HG02943 (cell line): ENCODE measurements around the gene GALNT14.

ENCODE experiments used
- ATAC-seq: cut with Tn5 transposase; IDR thresholded peaks from one replicate; pipeline ENCODE4 v1.9.1; 2021; ENCODE audit warnings: mild to moderate bottlenecking, low read depth, moderate library complexity; ENCODE audit not compliant: unreplicated experiment

Gene GALNT14

GRCh38 chr2:30867385-30867784 lies 270.9 kb downstream of the GALNT14 start:
- ATAC-seq = no peak

DNA sequence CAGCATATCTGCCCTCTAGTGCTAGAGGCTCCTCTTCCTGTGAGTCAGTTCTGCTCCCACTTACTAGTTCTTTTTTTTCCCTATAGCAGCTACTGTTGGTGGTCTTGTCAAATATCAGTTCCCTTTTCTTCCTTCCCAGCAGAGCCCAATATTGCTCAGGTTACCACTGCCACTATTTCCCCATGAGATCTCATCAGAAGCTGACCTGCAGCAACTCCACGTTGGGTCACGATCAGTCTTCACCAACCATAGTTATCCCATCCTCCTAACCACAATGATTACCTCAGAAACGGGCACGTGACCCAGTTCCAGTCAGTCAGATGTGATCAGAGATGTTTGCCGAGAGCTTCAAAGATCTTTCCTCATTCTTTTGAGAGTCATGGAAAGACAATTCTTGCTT lies 271.3 kb downstream of the GALNT14 start:
- ATAC-seq = no peak

DNA sequence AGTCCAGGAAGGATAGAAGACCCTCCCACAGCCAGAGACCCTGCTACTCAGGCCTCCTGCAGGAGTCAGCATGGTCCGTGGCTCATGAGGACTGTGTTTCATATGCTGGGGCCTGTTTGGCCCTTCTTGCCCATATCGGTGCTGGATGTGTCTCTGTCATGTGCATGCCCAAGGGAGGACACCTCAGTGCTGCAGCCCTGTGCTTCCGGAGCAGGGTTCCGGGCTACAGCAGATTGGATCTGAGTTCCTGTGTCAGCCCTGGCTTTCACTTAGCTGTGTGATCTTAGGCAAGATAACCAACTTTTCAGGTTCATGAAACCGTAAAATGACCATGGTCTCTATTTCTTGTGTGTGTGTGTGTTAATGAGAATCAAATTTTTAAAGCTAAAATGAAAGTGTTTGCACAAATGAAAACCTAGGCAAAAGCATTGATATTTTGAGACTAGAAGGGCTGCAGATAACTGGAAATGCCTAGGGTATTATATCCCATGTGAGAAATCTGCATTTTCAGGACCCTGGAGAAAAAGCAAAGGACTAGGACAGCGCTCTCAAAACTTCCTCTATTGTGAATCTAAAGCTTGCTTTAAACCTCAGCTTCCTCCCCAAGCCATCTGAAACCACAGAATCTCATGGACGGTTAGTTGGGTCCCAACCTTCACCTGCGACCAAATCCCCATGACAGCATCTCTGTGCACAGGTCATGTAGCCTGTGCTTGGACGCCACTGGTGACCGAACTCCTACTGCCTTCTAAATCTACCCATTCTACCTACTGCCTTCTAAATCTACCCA lies 272.2 kb downstream of the GALNT14 start:
- no peak for ATAC-seq

DNA sequence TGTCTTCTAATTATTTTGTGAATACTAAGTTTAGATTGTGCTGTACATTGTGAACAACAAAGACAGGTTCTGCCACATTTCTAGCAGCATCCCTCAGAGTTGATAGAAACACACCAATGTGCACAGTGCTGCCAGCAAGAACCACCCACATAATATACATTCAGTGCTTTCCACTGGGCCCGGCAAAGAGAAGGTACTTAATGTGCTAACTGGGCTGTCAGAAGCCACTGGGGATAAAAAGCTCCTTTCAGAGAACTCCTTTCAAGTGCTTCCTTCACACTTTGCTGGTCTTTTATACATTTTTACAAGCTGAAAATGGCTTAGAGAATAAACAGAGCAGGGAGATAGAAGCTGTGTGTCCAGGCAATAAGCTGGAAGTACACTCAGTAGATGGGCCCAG lies 273.0 kb downstream of the GALNT14 start:
- no peak for ATAC-seq

GRCh38 chr2:30862054-30862651 lies 276.1 kb downstream of the GALNT14 start:
- ATAC-seq = no peak

DNA sequence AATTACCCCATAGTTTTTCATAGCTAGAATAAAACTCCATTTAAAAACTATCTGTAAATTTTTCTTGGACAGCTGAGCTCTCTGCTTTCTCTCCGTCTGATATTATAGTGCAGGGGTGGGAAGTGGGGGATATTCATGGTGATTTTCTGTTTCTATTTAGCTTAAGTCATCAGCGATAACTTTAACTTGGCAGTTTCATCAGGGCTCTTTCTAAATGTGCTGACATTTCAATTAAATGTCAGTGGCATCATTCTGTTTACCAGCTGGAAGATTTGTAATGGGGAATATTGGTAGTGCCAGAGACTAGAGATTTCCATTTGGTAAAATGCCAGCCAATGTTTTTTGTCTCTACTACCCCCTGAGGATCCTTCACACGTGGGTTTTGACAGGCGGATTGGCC lies 277.5 kb downstream of the GALNT14 start:
- ATAC-seq = no peak
